Measurements from ENCODE around the gene PCDHGC4. TPM values are rescaled to one million over a fixed set of nuclear protein-coding genes. Genes with fewer than 3 reads are reported as not detected.
A peak's percentile ranks its signal among the peaks of the same experiment; 100 is the strongest.

PCDHGC4 gene
- total RNA-seq, 2 donors from 2014 or later: 0.35 to 0.64 TPM

GRCh38 chr5:141522301-141522700 lies 37.5 kb downstream of the PCDHGC4 start:
- Histone ChIP-seq H3K9me3 (no peaks in the 10 kb centered on the region), H3K27me3 (no peaks in the 10 kb centered on the region), H3K9ac (ENCODE audit: low read depth in 2 of 2, low read length in 2 of 2) (peak overlapping the region in 1 of 2 donors; percentile 30), H3K4me3 (no peak overlapping the region), H3K4me1 (peaks cover 11% of the 10 kb centered on the region), H3K36me3 (peaks cover 6% of the 10 kb centered on the region), H3K27ac (no peak overlapping the region)
- TF ChIP-seq CTCF (IDR thresholded peaks at IDR 0.05): no peak
- DNase-seq: no peak
- intact Hi-C loops (cut with DNase I): loop anchor here (10.0 kb wide), 1 partner anchor 108 kb away; the partner anchor contains the start of genes PCDHGA10 and PCDHGB7

- peaks cover 18% of the 10 kb centered on the region for H3K36me3 ChIP-seq
- H3K9me3 ChIP-seq: no peaks in the 10 kb centered on the region
- H3K27ac ChIP-seq: peak overlapping the region; percentile 43
- DNase-seq: no peak
- TF ChIP-seq CTCF (IDR thresholded peaks at IDR 0.05): no peak
- no peak overlapping the region for H3K9ac ChIP-seq (ENCODE audit: low read depth in 2 of 2, low read length in 2 of 2)
- H3K27me3 ChIP-seq: no peaks in the 10 kb centered on the region
- peaks cover 11% of the 10 kb centered on the region for H3K4me1 ChIP-seq
- intact Hi-C loops (cut with DNase I): loop anchor here (10.0 kb wide), 1 partner anchor 109 kb away; the partner anchor contains the start of genes PCDHGA10 and PCDHGB7
- H3K4me3 ChIP-seq: no peak overlapping the region
Observed at GRCh38 chr5:141523991-141524390, 39.2 kb downstream of the PCDHGC4 start.

- H3K4me3 ChIP-seq: no peak overlapping the region
- no peaks in the 10 kb centered on the region for H3K27me3 ChIP-seq
- peak overlapping the region in 1 of 2 donors; percentile 19 for H3K9ac ChIP-seq (ENCODE audit: low read depth in 2 of 2, low read length in 2 of 2)
- peak overlapping the region; percentile 43 for H3K27ac ChIP-seq
- TF ChIP-seq CTCF (IDR thresholded peaks at IDR 0.05): peak; percentile 98
- intact Hi-C loops (cut with DNase I): loop anchor here (5.0 to 10.0 kb wide), 2 partner anchors 37 to 110 kb away; partner anchors contain the start of genes PCDHGA10 and PCDHGB7
- peak; percentile 88 for DNase-seq
- H3K4me1 ChIP-seq: peaks cover 11% of the 10 kb centered on the region
- no peaks in the 10 kb centered on the region for H3K9me3 ChIP-seq
- peaks cover 18% of the 10 kb centered on the region for H3K36me3 ChIP-seq
Observed at GRCh38 chr5:141524604-141525597, 40.1 kb downstream of the PCDHGC4 start.

GRCh38 chr5:141525653-141526052 lies 40.8 kb downstream of the PCDHGC4 start:
- Histone ChIP-seq H3K36me3 (peaks cover 18% of the 10 kb centered on the region), H3K9ac (ENCODE audit: low read depth in 2 of 2, low read length in 2 of 2) (no peak overlapping the region), H3K4me1 (peaks cover 6% of the 10 kb centered on the region), H3K27ac (peak overlapping the region; percentile 43), H3K9me3 (no peaks in the 10 kb centered on the region), H3K27me3 (no peaks in the 10 kb centered on the region), H3K4me3 (no peak overlapping the region)
- TF ChIP-seq CTCF (IDR thresholded peaks at IDR 0.05): no peak
- peak; percentile 56 for DNase-seq
- intact Hi-C loops (cut with DNase I): loop anchor here (5.0 to 10.0 kb wide), 2 partner anchors 37 to 111 kb away; partner anchors contain the start of genes PCDHGA10 and PCDHGB7

- no peak overlapping the region for H3K4me3 ChIP-seq
- peaks cover 18% of the 10 kb centered on the region for H3K36me3 ChIP-seq
- intact Hi-C loops (cut with DNase I): loop anchor here (5.0 to 10.0 kb wide), 2 partner anchors 35 to 113 kb away; partner anchors contain the start of genes PCDHGA10 and PCDHGB7
Observed at GRCh38 chr5:141527426-141527825, 42.6 kb downstream of the PCDHGC4 start.

More at GRCh38 chr5:141527426-141527825, 42.6 kb downstream of the PCDHGC4 start:
- TF ChIP-seq CTCF (IDR thresholded peaks at IDR 0.05): no peak
- H3K4me1 ChIP-seq: peaks cover 4% of the 10 kb centered on the region
- H3K27ac ChIP-seq: no peak overlapping the region
- no peaks in the 10 kb centered on the region for H3K9me3 ChIP-seq
- no peak for DNase-seq
- no peak overlapping the region for H3K9ac ChIP-seq (ENCODE audit: low read depth in 2 of 2, low read length in 2 of 2)
- H3K27me3 ChIP-seq: no peaks in the 10 kb centered on the region

Measured in colonic mucosa (tissue), 4 donors.